Parathyroid adenoma (tissue), 2 donors: ENCODE data around the gene FUOM.

Source experiments
- H2AFZ ChIP-seq: fragments of 300-600 bp; sonication (generic); one replicate; pipeline ENCODE4 v1.7.0; 2017; ENCODE audit warnings: antibody characterized with exemption, mild to moderate bottlenecking
- H3K27ac ChIP-seq: fragments of 300-600 bp; sonication (generic); one replicate; pipeline ENCODE4 v1.7.0; 2017
- H3K27me3 ChIP-seq: fragments of 300-600 bp; sonication (generic); one replicate; pipeline ENCODE4 v1.7.0; 2017; ENCODE audit warnings: low read length; ENCODE audit not compliant: control insufficient read depth, insufficient read depth
- H3K36me3 ChIP-seq: fragments of 300-600 bp; sonication (generic); one replicate; pipeline ENCODE4 v1.7.0; 2017; ENCODE audit warnings: low read length; ENCODE audit not compliant: control insufficient read depth, insufficient read depth
- H3K4me1 ChIP-seq: fragments of 300-600 bp; sonication (generic); one replicate; pipeline ENCODE4 v1.7.0; 2017; ENCODE audit warnings: control low read depth
- H3K4me2 ChIP-seq: fragments of 300-600 bp; sonication (generic); one replicate; pipeline ENCODE4 v1.7.0; 2017; ENCODE audit warnings: low read length
- H3K4me3 ChIP-seq: fragments of 300-600 bp; sonication (generic); one replicate; pipeline ENCODE4 v1.7.0; 2017; ENCODE audit warnings: low read depth, low read length
- H3K79me2 ChIP-seq: fragments of 300-600 bp; sonication (generic); one replicate; pipeline ENCODE4 v1.7.0; 2017; ENCODE audit warnings: control low read depth
- H3K9ac ChIP-seq: fragments of 300-600 bp; sonication (generic); one replicate; pipeline ENCODE4 v1.7.0; 2017; ENCODE audit warnings: mild to moderate bottlenecking
- H3K9me3 ChIP-seq: fragments of 300-600 bp; sonication (generic); one replicate; pipeline ENCODE4 v1.7.0; 2017; ENCODE audit warnings: low read length; ENCODE audit not compliant: control insufficient read depth
- CTCF ChIP-seq: fragments of 300-600 bp; sonication (generic); IDR thresholded peaks from one replicate; pipeline ENCODE4 v1.7.0; 2017; ENCODE audit warnings: antibody characterized with exemption, mild to moderate bottlenecking
- donor health status: primary hyperparathyroidism.

Gene FUOM

GRCh38 chr10:133364645-133365431 lies 7.0 kb upstream of the FUOM start:
- H3K27me3 ChIP-seq, result no peaks in the 10 kb centered on the region
- H3K9ac ChIP-seq, result no peak overlapping the region
- H2AFZ ChIP-seq, result no peak overlapping the region
- H3K4me1 ChIP-seq, result peaks cover 1% of the 10 kb centered on the region
- no peak overlapping the region for H3K4me3 ChIP-seq
- H3K36me3 ChIP-seq, result no peaks in the 10 kb centered on the region
- no peak overlapping the region for H3K27ac ChIP-seq
- no peak for TF ChIP-seq CTCF
- no peaks in the 10 kb centered on the region for H3K79me2 ChIP-seq
- no peaks in the 10 kb centered on the region for H3K9me3 ChIP-seq
- no peak overlapping the region for H3K4me2 ChIP-seq

GRCh38 chr10:133362846-133363245 lies 5.0 kb upstream of the FUOM start:
- no peak overlapping the region for H3K27ac ChIP-seq
- H2AFZ ChIP-seq, result no peak overlapping the region
- no peaks in the 10 kb centered on the region for H3K27me3 ChIP-seq
- no peak overlapping the region for H3K9ac ChIP-seq
- no peak overlapping the region for H3K4me2 ChIP-seq
- no peak for TF ChIP-seq CTCF
- H3K4me1 ChIP-seq, result peaks cover 6% of the 10 kb centered on the region
- no peaks in the 10 kb centered on the region for H3K79me2 ChIP-seq
- H3K9me3 ChIP-seq, result no peaks in the 10 kb centered on the region
- no peaks in the 10 kb centered on the region for H3K36me3 ChIP-seq
- no peak overlapping the region for H3K4me3 ChIP-seq

GRCh38 chr10:133361773-133362441 lies 4.1 kb upstream of the FUOM start:
- Histone ChIP-seq H3K79me2 (no peaks in the 10 kb centered on the region), H3K4me2 (no peak overlapping the region), H3K27ac (no peak overlapping the region), H3K9me3 (no peaks in the 10 kb centered on the region), H3K27me3 (no peaks in the 10 kb centered on the region), H3K9ac (no peak overlapping the region), H3K4me1 (peaks cover 6% of the 10 kb centered on the region), H3K36me3 (no peaks in the 10 kb centered on the region), H3K4me3 (no peak overlapping the region), H2AFZ (no peak overlapping the region)
- TF ChIP-seq CTCF, result no peak

GRCh38 chr10:133361227-133361626 lies 3.4 kb upstream of the FUOM start:
- H3K4me3 ChIP-seq, result no peak overlapping the region
- no peak overlapping the region for H2AFZ ChIP-seq
- no peaks in the 10 kb centered on the region for H3K79me2 ChIP-seq
- no peak overlapping the region for H3K4me2 ChIP-seq
- H3K36me3 ChIP-seq, result no peaks in the 10 kb centered on the region
- TF ChIP-seq CTCF, result no peak
- H3K4me1 ChIP-seq, result peaks cover 6% of the 10 kb centered on the region
- no peaks in the 10 kb centered on the region for H3K9me3 ChIP-seq
- H3K27me3 ChIP-seq, result no peaks in the 10 kb centered on the region
- H3K9ac ChIP-seq, result no peak overlapping the region
- H3K27ac ChIP-seq, result no peak overlapping the region
